Measurements from ENCODE around the gene ATG13. TPM values are rescaled to one million over a fixed set of nuclear protein-coding genes. Genes with fewer than 3 reads are reported as not detected.

The ATG13 gene
- total RNA-seq, 2 experiments from 2014 or later, result 64.0 to 72.9 TPM

DNA sequence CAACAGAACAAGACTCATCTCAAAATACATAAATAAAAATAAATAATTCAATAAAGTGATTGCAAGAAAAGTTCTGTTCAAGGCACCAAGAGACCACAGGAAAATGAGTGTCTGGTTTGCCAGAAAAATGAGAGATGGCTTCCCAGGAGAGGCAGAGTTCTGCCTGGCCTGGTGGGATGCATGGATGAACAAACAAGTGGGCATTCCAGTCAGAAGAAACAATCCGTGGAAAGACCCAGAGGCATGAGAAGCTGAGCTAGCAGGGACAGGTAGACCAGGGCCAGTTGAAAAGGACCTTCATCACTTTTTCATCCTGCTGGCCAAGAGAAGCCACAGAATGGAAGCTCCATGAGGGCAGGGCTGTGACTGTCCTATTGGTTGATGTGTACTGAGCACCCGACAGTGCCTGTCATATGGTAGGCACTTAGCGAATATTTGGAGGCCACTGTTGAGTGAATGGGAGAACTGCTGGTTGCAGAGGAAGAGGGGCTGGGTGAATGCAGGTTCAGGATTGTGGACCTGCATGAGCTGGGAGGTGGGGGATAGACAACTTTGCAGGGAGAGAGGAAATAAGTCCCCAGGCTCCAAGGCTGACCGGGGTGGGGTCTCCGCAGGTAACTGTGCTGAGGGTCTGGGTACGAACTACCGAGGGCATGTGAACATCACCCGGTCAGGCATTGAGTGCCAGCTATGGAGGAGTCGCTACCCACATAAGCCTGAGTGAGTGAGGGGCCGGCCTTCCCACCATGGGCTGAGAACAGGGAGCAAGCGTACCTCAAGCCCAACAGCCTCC is 105.4 kb downstream of the ATG13 start:
- H3K27me3 Mint-ChIP-seq, result no peaks in the 10 kb centered on the region
- CTCF ChIA-PET, result no interaction called here
- ATAC-seq, result no peak
- H3K36me3 Mint-ChIP-seq, result no peaks in the 10 kb centered on the region
- H3K4me3 Mint-ChIP-seq, result no peak overlapping the region
- H3K4me1 Mint-ChIP-seq, result peaks cover 5% of the 10 kb centered on the region
- DNase-seq, result no peak
- H3K27ac Mint-ChIP-seq, result no peak overlapping the region
- no peaks in the 10 kb centered on the region for H3K9me3 Mint-ChIP-seq (ENCODE audit: low read depth)

DNA sequence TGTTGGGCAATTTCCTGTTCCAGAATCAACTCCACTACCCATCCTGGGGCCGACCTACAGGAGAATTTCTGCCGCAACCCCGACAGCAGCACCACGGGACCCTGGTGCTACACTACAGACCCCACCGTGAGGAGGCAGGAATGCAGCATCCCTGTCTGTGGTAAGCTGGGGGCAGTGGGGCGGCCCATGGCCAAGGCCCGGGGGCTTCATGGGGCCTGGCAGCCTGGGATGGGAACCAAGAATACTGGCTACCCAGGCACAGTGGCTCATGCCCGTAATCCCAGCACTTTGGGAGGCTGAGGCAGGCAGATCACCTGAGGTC is 106.0 kb downstream of the ATG13 start:
- no peak for ATAC-seq
- no peaks in the 10 kb centered on the region for H3K36me3 Mint-ChIP-seq
- H3K4me1 Mint-ChIP-seq, result peaks cover 3% of the 10 kb centered on the region
- no peak overlapping the region for H3K4me3 Mint-ChIP-seq
- DNase-seq, result no peak
- H3K27me3 Mint-ChIP-seq, result no peaks in the 10 kb centered on the region
- H3K9me3 Mint-ChIP-seq (ENCODE audit: low read depth), result no peaks in the 10 kb centered on the region
- no peak overlapping the region for H3K27ac Mint-ChIP-seq
- CTCF ChIA-PET, result no interaction called here

GRCh38 chr11:46724088-46724487 is 106.7 kb downstream of the ATG13 start:
- CTCF ChIA-PET, result no interaction called here
- H3K4me1 Mint-ChIP-seq, result no peaks in the 10 kb centered on the region
- DNase-seq, result no peak
- H3K27me3 Mint-ChIP-seq, result no peaks in the 10 kb centered on the region
- H3K36me3 Mint-ChIP-seq, result no peaks in the 10 kb centered on the region
- H3K4me3 Mint-ChIP-seq, result no peak overlapping the region
- H3K9me3 Mint-ChIP-seq (ENCODE audit: low read depth), result no peaks in the 10 kb centered on the region
- ATAC-seq, result no peak
- H3K27ac Mint-ChIP-seq, result no peak overlapping the region

Other genes with a start within 250 kb of the ATG13 start
- gene MDK, start 235.9 kb upstream of the ATG13 start, total RNA-seq, result 1 to 10 TPM; 1.6 to 5.0 TPM
- under 1 TPM in 1 of 2 experiments, not detected in 1; 0.18 TPM for gene CHRM4, start 225.8 kb upstream of the ATG13 start, total RNA-seq
- gene AMBRA1, start 23.5 kb upstream of the ATG13 start, total RNA-seq, result 10 to 100 TPM; 36.1 to 41.9 TPM
- gene HARBI1, start 326 bp upstream of the ATG13 start, total RNA-seq, result 1 to 10 TPM; 5.9 to 6.6 TPM
- gene ARHGAP1, start 83.1 kb downstream of the ATG13 start, total RNA-seq, result 10 to 100 TPM; 61.9 to 68.5 TPM
- 10 to 100 TPM; 12.6 to 15.0 TPM for gene ZNF408, start 83.5 kb downstream of the ATG13 start, total RNA-seq
- not detected for gene F2, start 101.7 kb downstream of the ATG13 start, total RNA-seq
- gene CKAP5, start 228.7 kb downstream of the ATG13 start, total RNA-seq, result 100 to 1,000 TPM; 167 to 180 TPM